Subcutaneous abdominal adipose tissue (tissue), 5 donors: ENCODE measurements around the gene WNT3.
A peak's percentile ranks its signal among the peaks of the same experiment; 100 is the strongest.

Source experiments
- H3K27ac ChIP-seq: one replicate; pipeline ENCODE4 v1.7.0; 2013; ENCODE audit warnings: low read depth, mild to moderate bottlenecking, inconsistent platforms, low read length, moderate library complexity
- H3K27me3 ChIP-seq, 5 donors: one replicate each; pipeline ENCODE4 v1.7.0; 2013; ENCODE audit warnings: low read length in 5 of 5, inconsistent platforms in 1 of 5; ENCODE audit not compliant: control insufficient read depth in 5 of 5, insufficient read depth in 4 of 5
- H3K36me3 ChIP-seq, 5 donors: one replicate each; pipeline ENCODE4 v1.7.0; 2013; ENCODE audit warnings: low read length in 5 of 5; ENCODE audit not compliant: control insufficient read depth in 5 of 5, insufficient read depth in 5 of 5
- H3K4me1 ChIP-seq, 5 donors: one replicate each; pipeline ENCODE4 v1.7.0; 2013; ENCODE audit warnings: low read length in 5 of 5, mild to moderate bottlenecking in 3 of 5, moderate library complexity in 1 of 5; ENCODE audit not compliant: control insufficient read depth in 5 of 5, insufficient read depth in 5 of 5
- H3K4me3 ChIP-seq, 5 donors: one replicate each; pipeline ENCODE4 v1.7.0; 2013; ENCODE audit warnings: low read length in 5 of 5, low read depth in 1 of 5
- H3K9ac ChIP-seq, 5 donors: one replicate each; pipeline ENCODE4 v1.7.0; 2013; ENCODE audit warnings: low read length in 5 of 5, mild to moderate bottlenecking in 4 of 5, moderate library complexity in 3 of 5
- H3K9me3 ChIP-seq, 5 donors: one replicate each; pipeline ENCODE4 v1.7.0; 2013; ENCODE audit warnings: low read length in 5 of 5; ENCODE audit not compliant: control insufficient read depth in 5 of 5
- donor health status: healthy.
- donor health status: healthy.
- donor health status: healthy.
- donor health status: healthy.
- donor health status: healthy.

Gene WNT3

GRCh38 chr17:46818316-46818928 is at the start of gene WNT3:
WNT3 (minus strand) TSS chr17:46818692; CDS start chr17:46818597, 95 bp downstream.
- Histone ChIP-seq H3K27me3 (peaks cover 67 to 88% (median 85%) of the 10 kb centered on the region in 5 donors), H3K36me3 (no peaks in the 10 kb centered on the region), H3K4me3 (peak within 1 kb of the TSS in 4 of 5 donors; percentile 39 to 60 (median 48)), H3K9me3 (no peaks in the 10 kb centered on the region), H3K27ac (no peak within 1 kb of the TSS), H3K9ac (peak within 1 kb of the TSS in 1 of 5 donors; percentile 35), H3K4me1 (peaks cover 2 to 27% (median 21%) of the 10 kb centered on the region in 5 donors)

- Histone ChIP-seq H3K36me3 (no peaks in the 10 kb centered on the region), H3K4me1 (no peaks in the 10 kb centered on the region), H3K9ac (no peak overlapping the region), H3K27ac (no peak overlapping the region), H3K4me3 (no peak overlapping the region), H3K9me3 (no peaks in the 10 kb centered on the region), H3K27me3 (peaks cover 3 to 32% (median 20%) of the 10 kb centered on the region in 5 donors)
Measured at GRCh38 chr17:46866747-46867146, 48.3 kb upstream of the WNT3 start.

- H3K4me1 ChIP-seq = no peaks in the 10 kb centered on the region
- H3K36me3 ChIP-seq = no peaks in the 10 kb centered on the region
- no peak overlapping the region for H3K27ac ChIP-seq
- H3K27me3 ChIP-seq = peaks cover 5 to 32% (median 20%) of the 10 kb centered on the region in 5 donors
- H3K4me3 ChIP-seq = no peak overlapping the region
- no peak overlapping the region for H3K9ac ChIP-seq
- no peaks in the 10 kb centered on the region for H3K9me3 ChIP-seq
Measured at GRCh38 chr17:46866325-46866724, 47.8 kb upstream of the WNT3 start.

- H3K27me3 ChIP-seq = peaks cover 6 to 32% (median 23%) of the 10 kb centered on the region in 5 donors
- no peak overlapping the region for H3K27ac ChIP-seq
- no peaks in the 10 kb centered on the region for H3K36me3 ChIP-seq
- no peak overlapping the region for H3K9ac ChIP-seq
- no peaks in the 10 kb centered on the region for H3K4me1 ChIP-seq
- no peak overlapping the region for H3K4me3 ChIP-seq
- H3K9me3 ChIP-seq = no peaks in the 10 kb centered on the region
Measured at GRCh38 chr17:46865100-46865499, 46.6 kb upstream of the WNT3 start.

GRCh38 chr17:46863383-46864121 is 45.1 kb upstream of the WNT3 start:
- Histone ChIP-seq H3K27me3 (peaks cover 6 to 32% (median 23%) of the 10 kb centered on the region in 5 donors), H3K9ac (no peak overlapping the region), H3K4me3 (no peak overlapping the region), H3K36me3 (no peaks in the 10 kb centered on the region), H3K9me3 (no peaks in the 10 kb centered on the region), H3K27ac (no peak overlapping the region), H3K4me1 (no peaks in the 10 kb centered on the region)

GRCh38 chr17:46862949-46863348 is 44.5 kb upstream of the WNT3 start:
- H3K36me3 ChIP-seq = no peaks in the 10 kb centered on the region
- H3K27ac ChIP-seq = no peak overlapping the region
- no peaks in the 10 kb centered on the region for H3K4me1 ChIP-seq
- H3K27me3 ChIP-seq = peaks cover 6 to 32% (median 23%) of the 10 kb centered on the region in 5 donors
- H3K4me3 ChIP-seq = no peak overlapping the region
- H3K9me3 ChIP-seq = no peaks in the 10 kb centered on the region
- no peak overlapping the region for H3K9ac ChIP-seq

GRCh38 chr17:46859996-46860395 is 41.5 kb upstream of the WNT3 start:
- no peaks in the 10 kb centered on the region for H3K9me3 ChIP-seq
- no peak overlapping the region for H3K9ac ChIP-seq
- H3K27me3 ChIP-seq = peaks cover 4 to 33% (median 18%) of the 10 kb centered on the region in 5 donors
- H3K27ac ChIP-seq = no peak overlapping the region
- H3K4me3 ChIP-seq = no peak overlapping the region
- H3K4me1 ChIP-seq = no peaks in the 10 kb centered on the region
- H3K36me3 ChIP-seq = no peaks in the 10 kb centered on the region

GRCh38 chr17:46857600-46857999 is 39.1 kb upstream of the WNT3 start:
- H3K4me3 ChIP-seq = no peak overlapping the region
- H3K9ac ChIP-seq = no peak overlapping the region
- no peaks in the 10 kb centered on the region for H3K4me1 ChIP-seq
- no peaks in the 10 kb centered on the region for H3K36me3 ChIP-seq
- H3K27me3 ChIP-seq = peaks cover 8 to 25% (median 10%) of the 10 kb centered on the region in 5 donors
- H3K9me3 ChIP-seq = no peaks in the 10 kb centered on the region
- no peak overlapping the region for H3K27ac ChIP-seq

GRCh38 chr17:46854948-46855347 is 36.5 kb upstream of the WNT3 start:
- Histone ChIP-seq H3K4me1 (peaks cover 0 to 14% (median 11%) of the 10 kb centered on the region in 5 donors), H3K4me3 (no peak overlapping the region), H3K9me3 (no peaks in the 10 kb centered on the region), H3K36me3 (no peaks in the 10 kb centered on the region), H3K9ac (no peak overlapping the region), H3K27me3 (peaks cover 23 to 38% (median 33%) of the 10 kb centered on the region in 5 donors), H3K27ac (no peak overlapping the region)

- Histone ChIP-seq H3K27ac (no peak overlapping the region), H3K27me3 (peaks cover 24 to 38% (median 34%) of the 10 kb centered on the region in 5 donors), H3K9ac (no peak overlapping the region), H3K4me3 (no peak overlapping the region), H3K9me3 (no peaks in the 10 kb centered on the region), H3K36me3 (no peaks in the 10 kb centered on the region), H3K4me1 (peaks cover 0 to 14% (median 11%) of the 10 kb centered on the region in 5 donors)
Measured at GRCh38 chr17:46854515-46854914, 36.0 kb upstream of the WNT3 start.
